ENCODE measurements around the gene SYCN.
A peak's percentile ranks its signal among the peaks of the same experiment; 100 is the strongest.

The SYCN gene

DNA sequence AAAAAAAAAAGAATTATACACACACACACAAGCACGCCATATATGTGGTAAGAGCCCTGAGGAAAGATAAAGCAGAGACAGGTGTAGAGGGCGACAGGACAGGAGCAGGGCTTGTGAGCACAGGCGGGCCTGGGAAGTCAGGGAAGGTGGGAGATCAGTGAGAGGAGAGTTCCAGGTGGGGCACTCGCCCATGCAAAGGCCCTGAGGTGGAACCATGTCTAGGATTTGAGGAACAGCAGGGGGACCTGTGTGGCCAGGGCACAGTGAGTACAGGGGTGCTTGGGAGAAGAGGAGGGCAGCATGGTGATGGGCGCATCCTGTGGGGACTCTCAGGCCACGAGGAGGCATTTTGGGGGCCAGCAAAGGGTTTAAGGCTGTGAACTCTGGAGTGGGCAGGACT is 39.8 kb downstream of the SYCN start:
- H3K9me3 Mint-ChIP-seq: no peaks in the 10 kb centered on the region

DNA sequence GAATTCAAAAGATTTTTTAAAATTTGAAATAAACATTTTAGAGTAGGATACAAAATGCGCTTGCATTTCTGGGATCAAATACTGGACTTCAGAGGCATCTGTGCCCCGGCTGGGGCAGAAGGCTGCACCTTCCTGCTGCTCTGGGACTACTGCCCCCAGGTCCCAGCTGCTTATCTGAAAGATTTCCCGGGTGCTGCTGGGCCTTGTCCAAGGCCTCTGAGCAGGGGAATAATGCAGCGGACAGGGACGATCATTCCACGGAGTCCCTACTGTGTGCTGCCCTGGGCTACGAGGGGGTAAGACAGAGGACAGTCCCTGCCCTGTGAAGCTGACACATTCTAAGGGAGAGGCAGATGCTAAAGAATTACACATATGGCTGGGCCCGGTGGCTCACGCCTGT is 40.4 kb downstream of the SYCN start:
- no peak overlapping the region for H3K4me3 Mint-ChIP-seq

More for the DNA sequence above, 39.8 kb downstream of the SYCN start:
- Mint-ChIP-seq H3K4me3 (no peak overlapping the region), H3K36me3 (ENCODE audit: low read depth) (no peaks in the 10 kb centered on the region), H3K27ac (peak overlapping the region; percentile 6), H3K27me3 (ENCODE audit: low read depth) (no peaks in the 10 kb centered on the region), H3K4me1 (ENCODE audit: low read depth) (peaks cover 4% of the 10 kb centered on the region)

DNA sequence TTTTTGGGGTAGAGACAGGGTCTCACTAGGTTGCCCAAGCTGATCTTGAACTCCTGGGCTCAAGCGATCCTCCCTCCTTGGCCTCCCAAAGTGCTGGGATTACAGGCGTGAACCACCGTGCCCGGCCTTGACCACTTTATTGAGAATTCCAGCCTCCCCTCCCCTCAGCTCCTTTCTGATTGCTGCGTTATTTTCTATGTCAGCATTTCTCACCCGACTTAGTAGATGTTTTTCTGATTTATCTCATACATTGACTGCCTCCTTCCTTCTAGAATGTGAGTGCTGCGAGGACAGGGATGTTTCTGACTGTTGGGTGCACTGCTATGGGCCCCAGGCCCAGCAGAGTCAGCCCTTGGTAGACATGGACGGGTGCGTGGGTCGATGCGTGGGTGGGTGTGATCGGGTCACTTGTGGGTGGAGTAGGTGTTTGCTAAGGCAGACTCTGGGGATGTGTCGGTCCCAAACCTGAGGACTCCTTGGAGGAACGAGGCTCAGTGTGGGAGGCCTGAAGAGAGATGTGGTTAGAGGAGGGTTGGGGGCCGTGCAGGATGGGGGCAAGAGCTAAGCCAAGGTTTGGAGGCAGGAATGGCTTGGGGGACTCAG is 41.5 kb downstream of the SYCN start:
- no peak overlapping the region for H3K4me3 Mint-ChIP-seq
- no peak overlapping the region for H3K27ac Mint-ChIP-seq
- H3K4me1 Mint-ChIP-seq (ENCODE audit: low read depth): peaks cover 7% of the 10 kb centered on the region

More for the DNA sequence above, 40.4 kb downstream of the SYCN start:
- H3K27me3 Mint-ChIP-seq (ENCODE audit: low read depth): no peaks in the 10 kb centered on the region
- H3K4me1 Mint-ChIP-seq (ENCODE audit: low read depth): peaks cover 4% of the 10 kb centered on the region
- H3K36me3 Mint-ChIP-seq (ENCODE audit: low read depth): no peaks in the 10 kb centered on the region
- no peak overlapping the region for H3K27ac Mint-ChIP-seq
- H3K9me3 Mint-ChIP-seq: no peaks in the 10 kb centered on the region

DNA sequence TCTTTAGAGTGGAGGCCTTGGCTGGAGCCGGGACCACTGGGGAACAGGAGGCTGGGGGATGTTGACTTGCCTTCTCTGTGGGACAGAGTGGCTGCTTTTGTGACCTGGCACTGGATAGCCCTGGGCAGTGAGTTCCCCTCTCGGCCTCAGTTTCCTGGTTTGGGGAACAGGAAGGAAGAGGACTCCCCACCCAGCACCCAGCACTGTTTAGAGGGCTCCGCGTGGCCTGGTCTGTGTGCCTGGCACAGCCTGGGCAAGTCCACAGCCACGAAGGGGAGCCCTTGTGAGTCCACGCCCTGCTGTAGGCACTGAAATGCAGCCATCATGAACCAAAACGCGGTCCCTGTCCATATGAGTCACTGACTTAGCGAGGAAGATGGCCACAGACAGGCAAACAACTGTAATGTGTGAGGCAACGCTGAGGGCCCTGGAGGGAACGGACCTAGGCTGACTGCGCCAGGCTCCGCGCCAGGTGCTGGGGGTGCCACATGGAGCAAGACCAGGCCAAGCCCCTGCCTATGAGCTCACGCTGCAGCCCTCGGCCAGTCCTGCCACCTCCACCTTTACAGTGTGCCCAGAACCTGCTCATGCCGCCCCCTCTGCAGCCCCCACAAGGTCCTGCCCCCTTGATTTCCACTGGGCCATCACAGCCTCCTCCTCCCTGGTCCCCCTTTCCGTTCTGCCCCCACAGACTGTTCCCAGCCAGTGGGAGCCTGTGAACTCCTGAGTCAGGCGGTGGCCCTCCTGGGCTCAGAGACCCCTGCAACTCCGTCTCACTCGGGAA is 43.0 kb downstream of the SYCN start:
- Mint-ChIP-seq H3K4me1 (ENCODE audit: low read depth) (peaks cover 7% of the 10 kb centered on the region), H3K9me3 (no peaks in the 10 kb centered on the region), H3K27me3 (ENCODE audit: low read depth) (no peaks in the 10 kb centered on the region), H3K36me3 (ENCODE audit: low read depth) (no peaks in the 10 kb centered on the region), H3K27ac (no peak overlapping the region), H3K4me3 (no peak overlapping the region)

More for the DNA sequence above, 41.5 kb downstream of the SYCN start:
- Mint-ChIP-seq H3K9me3 (no peaks in the 10 kb centered on the region), H3K36me3 (ENCODE audit: low read depth) (no peaks in the 10 kb centered on the region), H3K27me3 (ENCODE audit: low read depth) (no peaks in the 10 kb centered on the region)

DNA sequence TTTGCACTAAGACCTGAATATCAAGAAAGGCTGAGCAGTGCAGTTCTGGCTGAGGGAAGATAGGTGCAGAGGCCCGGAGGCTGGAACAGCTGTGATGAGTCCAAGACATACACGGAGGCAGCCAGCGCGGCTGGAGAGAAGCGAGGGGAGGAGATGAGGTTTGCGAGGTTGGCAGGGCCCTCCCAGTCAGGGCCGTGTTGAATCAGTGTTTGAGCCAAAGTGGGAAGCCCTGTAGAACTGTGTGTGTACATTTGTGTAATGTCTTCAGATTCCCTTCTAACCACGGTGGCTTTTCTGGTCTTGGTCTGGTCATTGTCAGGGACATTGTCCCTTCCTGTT is 43.6 kb downstream of the SYCN start:
- H3K4me3 Mint-ChIP-seq: no peak overlapping the region
- no peaks in the 10 kb centered on the region for H3K36me3 Mint-ChIP-seq (ENCODE audit: low read depth)
- H3K27ac Mint-ChIP-seq: no peak overlapping the region
- no peaks in the 10 kb centered on the region for H3K27me3 Mint-ChIP-seq (ENCODE audit: low read depth)
- H3K4me1 Mint-ChIP-seq (ENCODE audit: low read depth): peaks cover 8% of the 10 kb centered on the region
- no peaks in the 10 kb centered on the region for H3K9me3 Mint-ChIP-seq

DNA sequence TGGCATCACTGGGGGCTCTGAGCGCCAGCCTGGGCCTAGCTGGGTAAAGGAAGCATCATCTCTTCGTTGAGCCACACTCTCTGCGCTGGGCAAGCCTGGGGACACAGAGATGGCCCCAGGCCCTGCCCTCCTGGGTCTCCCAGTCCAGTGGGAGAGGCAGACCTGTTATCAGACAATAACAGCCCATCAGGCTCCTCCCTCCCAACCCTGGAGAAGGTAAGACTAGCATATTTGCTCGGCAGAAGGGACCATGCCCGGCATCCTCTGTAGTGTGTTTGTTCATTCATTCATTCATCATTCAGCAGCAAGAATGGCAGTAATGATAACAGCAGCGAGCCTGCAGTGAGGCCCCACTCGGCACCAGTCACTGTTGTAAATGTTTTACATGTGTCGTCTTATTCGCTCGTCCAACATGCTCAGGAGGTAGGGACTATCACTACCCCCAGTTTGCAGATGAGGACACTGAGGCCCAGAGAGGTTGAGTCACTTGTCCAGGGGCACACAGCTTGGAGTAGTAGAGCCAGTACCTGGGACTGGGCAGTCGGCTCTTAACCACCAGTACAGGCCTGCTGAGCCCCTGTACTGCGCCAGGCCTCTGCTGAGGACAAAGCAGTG is 45.3 kb downstream of the SYCN start:
- H3K27ac Mint-ChIP-seq: no peak overlapping the region
- no peaks in the 10 kb centered on the region for H3K9me3 Mint-ChIP-seq
- H3K36me3 Mint-ChIP-seq (ENCODE audit: low read depth): no peaks in the 10 kb centered on the region
- peaks cover 14% of the 10 kb centered on the region for H3K4me1 Mint-ChIP-seq (ENCODE audit: low read depth)
- no peak overlapping the region for H3K4me3 Mint-ChIP-seq
- no peaks in the 10 kb centered on the region for H3K27me3 Mint-ChIP-seq (ENCODE audit: low read depth)

DNA sequence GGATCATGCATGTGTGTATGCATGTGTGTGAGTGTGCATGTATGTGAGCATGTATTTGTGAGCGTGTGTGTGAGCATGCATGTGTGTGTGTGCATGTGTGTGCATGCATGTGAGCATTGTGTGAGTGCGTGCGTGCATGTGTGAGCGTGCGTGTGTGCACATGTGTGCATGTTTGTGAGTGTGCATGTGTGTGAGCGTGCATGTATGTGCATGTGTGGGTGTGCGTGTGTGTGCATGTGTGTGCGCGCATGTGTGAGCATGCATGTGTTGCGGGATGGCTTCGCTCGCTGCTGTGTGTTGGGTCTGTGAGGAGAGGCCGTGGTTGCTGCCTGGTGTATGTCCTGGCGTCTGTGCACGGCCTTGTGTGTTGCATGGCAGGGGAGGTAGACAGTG is 46.1 kb downstream of the SYCN start:
- no peaks in the 10 kb centered on the region for H3K27me3 Mint-ChIP-seq (ENCODE audit: low read depth)
- H3K36me3 Mint-ChIP-seq (ENCODE audit: low read depth): no peaks in the 10 kb centered on the region
- H3K4me1 Mint-ChIP-seq (ENCODE audit: low read depth): peaks cover 14% of the 10 kb centered on the region
- no peak overlapping the region for H3K27ac Mint-ChIP-seq
- no peak overlapping the region for H3K4me3 Mint-ChIP-seq
- H3K9me3 Mint-ChIP-seq: no peaks in the 10 kb centered on the region

DNA sequence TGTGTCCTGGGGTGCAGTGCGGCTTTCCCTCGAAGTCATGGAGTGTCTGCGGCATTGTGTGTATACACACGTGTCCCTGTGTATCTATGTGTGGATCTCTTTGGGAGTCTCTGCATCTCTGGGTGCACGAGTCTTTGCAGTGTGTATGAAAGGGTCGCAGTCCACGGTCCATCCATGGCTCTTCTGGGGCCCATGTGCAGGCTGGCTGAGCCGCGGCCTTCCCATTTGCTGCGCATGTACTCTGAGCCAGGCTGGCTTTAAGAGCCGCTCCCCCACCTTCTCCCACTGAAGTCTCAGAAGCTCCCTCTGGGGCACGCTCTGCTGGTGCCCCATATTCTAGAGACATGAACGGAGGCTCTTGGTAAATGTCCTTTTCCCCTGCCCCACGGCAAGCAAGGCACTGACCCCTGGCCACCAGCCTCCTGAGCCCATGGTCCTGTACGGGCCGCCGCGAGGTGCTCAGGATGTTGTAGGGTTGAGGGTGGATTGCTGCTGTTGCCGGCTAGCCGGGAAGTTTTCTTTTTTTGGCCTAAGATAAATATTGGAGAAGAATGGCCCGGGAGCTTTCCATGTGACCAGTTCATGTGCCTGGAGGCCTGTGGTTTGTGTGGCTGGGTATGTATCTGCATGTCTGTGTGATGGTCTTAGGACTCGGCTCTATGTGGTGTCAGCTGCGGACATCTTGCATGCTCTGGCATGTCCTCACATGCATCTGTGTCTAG is 46.6 kb downstream of the SYCN start:
- Mint-ChIP-seq H3K9me3 (no peaks in the 10 kb centered on the region), H3K36me3 (ENCODE audit: low read depth) (no peaks in the 10 kb centered on the region), H3K4me1 (ENCODE audit: low read depth) (peaks cover 11% of the 10 kb centered on the region), H3K4me3 (no peak overlapping the region), H3K27ac (peak overlapping the region; percentile 31), H3K27me3 (ENCODE audit: low read depth) (no peaks in the 10 kb centered on the region)

DNA sequence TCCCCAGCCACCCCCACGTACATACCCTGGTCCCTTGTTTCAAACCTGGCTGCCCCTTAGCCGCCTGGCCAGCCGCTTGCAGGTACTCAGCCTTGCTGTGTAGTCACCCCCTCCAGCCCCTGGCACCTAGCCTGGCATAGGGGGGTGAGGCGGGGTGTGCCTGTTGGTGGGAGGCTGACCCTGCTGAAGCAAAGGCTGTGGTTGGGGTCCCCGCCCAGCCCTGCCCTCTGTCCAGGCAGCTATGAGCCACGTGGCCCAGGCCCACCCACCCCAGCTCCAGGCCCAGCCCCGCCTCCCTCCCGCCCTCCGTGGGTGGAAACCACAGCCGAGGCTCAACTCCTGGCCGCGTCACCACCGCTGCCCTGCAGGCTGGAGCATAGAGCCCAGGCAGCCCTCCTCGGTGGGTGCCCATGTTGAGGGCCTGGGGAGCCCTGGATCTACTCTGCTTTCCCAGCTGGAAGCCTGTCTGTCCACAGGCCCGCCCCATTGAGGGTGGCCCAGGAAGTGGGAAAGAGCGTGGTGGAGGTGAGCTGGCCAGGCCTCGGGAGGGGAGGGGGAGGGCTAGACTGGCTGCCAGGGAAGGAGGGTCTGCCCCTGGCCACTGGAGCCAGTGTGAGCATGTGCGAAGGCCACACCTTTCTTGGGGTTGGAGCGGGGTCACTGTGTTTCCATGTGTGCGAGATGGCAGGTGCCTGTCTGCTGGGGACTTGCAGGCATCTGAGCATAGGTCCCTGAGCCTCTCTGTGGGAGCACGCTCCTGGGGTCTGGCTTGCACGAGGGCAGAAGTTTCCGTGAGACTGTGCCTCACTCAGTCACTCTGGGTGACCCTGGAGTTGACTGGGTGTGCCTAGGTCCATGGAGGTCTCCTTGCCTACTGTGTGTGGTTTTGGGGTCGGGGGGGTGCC is 47.5 kb downstream of the SYCN start:
- H3K4me1 Mint-ChIP-seq (ENCODE audit: low read depth): peaks cover 11% of the 10 kb centered on the region

DNA sequence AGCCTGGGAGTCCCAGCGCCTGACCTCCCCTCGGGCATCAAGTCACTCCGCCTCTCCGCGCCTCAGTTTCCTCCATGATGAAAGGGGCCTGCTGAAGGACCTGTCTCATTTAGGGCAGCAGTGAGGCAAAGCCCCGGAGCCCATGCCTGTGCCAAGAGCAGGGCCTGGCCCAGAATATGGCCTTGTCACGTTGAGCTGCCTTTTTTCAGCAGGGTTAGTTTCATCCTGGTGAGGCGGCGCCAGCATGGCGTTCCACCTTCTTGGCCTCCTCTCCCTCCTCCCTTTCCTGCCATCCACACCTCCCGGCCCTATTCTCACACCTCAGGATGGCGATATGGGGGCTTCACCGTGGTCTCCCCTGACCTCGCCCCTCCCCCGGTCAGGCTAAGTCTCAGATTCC is 48.3 kb downstream of the SYCN start:
- Mint-ChIP-seq H3K4me1 (ENCODE audit: low read depth) (peaks cover 11% of the 10 kb centered on the region), H3K9me3 (no peaks in the 10 kb centered on the region), H3K36me3 (ENCODE audit: low read depth) (no peaks in the 10 kb centered on the region), H3K27me3 (ENCODE audit: low read depth) (no peaks in the 10 kb centered on the region), H3K27ac (no peak overlapping the region), H3K4me3 (no peak overlapping the region)

More for the DNA sequence above, 47.5 kb downstream of the SYCN start:
- H3K27ac Mint-ChIP-seq: no peak overlapping the region
- no peaks in the 10 kb centered on the region for H3K36me3 Mint-ChIP-seq (ENCODE audit: low read depth)
- no peak overlapping the region for H3K4me3 Mint-ChIP-seq
- H3K9me3 Mint-ChIP-seq: no peaks in the 10 kb centered on the region
- H3K27me3 Mint-ChIP-seq (ENCODE audit: low read depth): no peaks in the 10 kb centered on the region

DNA sequence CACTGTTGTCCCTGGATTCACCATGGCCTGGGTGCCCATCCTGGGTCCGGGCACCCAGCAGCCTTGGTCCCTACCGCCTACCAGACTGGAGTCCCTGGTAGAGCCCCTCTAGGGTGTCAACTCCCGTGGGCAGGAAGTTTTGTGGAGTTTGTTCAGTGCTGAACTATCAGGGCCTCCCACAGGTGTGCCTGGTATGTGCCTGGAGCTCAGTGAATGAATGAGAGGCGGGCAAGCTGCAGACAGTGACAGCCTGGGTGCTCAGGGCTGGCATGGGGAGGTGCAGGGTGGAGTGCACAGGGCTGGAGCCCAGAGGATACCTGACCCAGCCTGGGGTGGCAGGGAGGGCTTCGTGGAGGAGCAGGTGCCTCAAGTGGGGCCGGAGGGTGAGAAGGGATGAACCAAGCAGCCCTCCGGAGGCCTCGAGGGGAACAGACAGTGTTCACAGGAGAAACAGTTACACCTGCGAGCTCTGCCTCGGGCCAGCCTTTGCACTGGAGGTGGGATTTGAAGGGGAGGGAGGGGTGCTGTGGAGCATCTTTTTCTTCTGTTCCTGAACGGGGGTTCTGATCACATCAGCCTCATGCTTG is 48.9 kb downstream of the SYCN start:
- H3K4me1 Mint-ChIP-seq (ENCODE audit: low read depth): peaks cover 10% of the 10 kb centered on the region

DNA sequence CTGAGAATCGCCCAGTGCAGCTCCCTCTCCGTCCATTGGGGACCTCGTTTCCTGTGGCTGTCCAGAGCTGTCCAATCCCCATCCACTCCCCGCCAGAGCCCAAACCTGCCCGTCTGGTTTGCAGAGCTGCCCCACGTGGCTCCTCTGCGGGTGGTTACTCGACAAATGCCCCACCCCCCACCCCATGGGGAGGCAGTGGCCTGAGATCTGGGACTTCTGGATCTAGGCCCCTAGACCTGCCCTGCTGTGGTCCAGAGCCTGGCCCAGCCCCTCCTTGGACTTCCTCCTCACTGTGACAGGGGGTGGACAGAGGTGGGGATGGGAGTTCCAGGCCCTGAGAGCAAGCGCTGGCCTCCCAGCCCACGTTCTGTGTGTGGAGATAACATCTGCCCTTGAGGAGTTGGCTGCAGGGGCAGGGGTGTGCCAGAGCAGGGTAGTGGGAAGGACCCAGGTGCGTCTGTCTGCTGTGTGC is 49.4 kb downstream of the SYCN start:
- no peaks in the 10 kb centered on the region for H3K9me3 Mint-ChIP-seq

More for the DNA sequence above, 48.9 kb downstream of the SYCN start:
- no peak overlapping the region for H3K4me3 Mint-ChIP-seq
- no peaks in the 10 kb centered on the region for H3K36me3 Mint-ChIP-seq (ENCODE audit: low read depth)
- no peaks in the 10 kb centered on the region for H3K27me3 Mint-ChIP-seq (ENCODE audit: low read depth)
- H3K27ac Mint-ChIP-seq: no peak overlapping the region
- no peaks in the 10 kb centered on the region for H3K9me3 Mint-ChIP-seq

DNA sequence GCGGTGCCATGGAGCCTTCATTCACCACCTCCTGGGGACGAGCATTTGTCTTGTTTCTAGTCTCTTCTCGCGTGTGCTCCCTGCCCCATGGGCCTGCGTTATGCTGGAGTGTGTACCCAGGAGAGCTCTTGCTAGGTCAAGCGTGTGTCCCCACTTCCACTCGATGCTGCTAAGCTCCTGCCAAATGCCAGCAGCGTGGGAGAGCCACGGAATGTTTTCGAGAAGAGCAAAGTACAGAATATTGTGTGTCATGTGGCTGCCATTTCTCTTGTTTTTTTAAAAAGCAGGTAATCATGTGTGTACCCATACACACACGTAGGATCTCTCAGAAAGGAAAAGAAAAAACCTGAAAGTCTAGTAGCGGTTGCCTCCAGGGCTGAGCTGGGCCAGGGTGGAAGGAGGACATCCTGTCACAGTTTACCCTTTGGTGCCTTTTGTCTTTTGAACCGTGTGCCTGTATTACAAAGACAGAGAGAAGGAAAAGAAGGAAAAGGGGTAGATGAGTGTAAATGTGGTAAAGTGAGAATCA is 49.9 kb downstream of the SYCN start:
- no peaks in the 10 kb centered on the region for H3K36me3 Mint-ChIP-seq (ENCODE audit: low read depth)
- peaks cover 10% of the 10 kb centered on the region for H3K4me1 Mint-ChIP-seq (ENCODE audit: low read depth)
- H3K27me3 Mint-ChIP-seq (ENCODE audit: low read depth): no peaks in the 10 kb centered on the region
- H3K9me3 Mint-ChIP-seq: no peaks in the 10 kb centered on the region
- H3K27ac Mint-ChIP-seq: no peak overlapping the region
- H3K4me3 Mint-ChIP-seq: no peak overlapping the region

More for the DNA sequence above, 49.4 kb downstream of the SYCN start:
- no peak overlapping the region for H3K27ac Mint-ChIP-seq
- peaks cover 10% of the 10 kb centered on the region for H3K4me1 Mint-ChIP-seq (ENCODE audit: low read depth)
- no peaks in the 10 kb centered on the region for H3K36me3 Mint-ChIP-seq (ENCODE audit: low read depth)
- H3K4me3 Mint-ChIP-seq: no peak overlapping the region
- no peaks in the 10 kb centered on the region for H3K27me3 Mint-ChIP-seq (ENCODE audit: low read depth)

All from T-helper 1 cell treated with Interleukin-12 subunit alpha and Interleukin-12 subunit beta and Interleukin-4 antibody, amounts not matched to agents 30 μg/mL and 1 μg/mL, for 36 hours (primary cell).